NCI-H460 (cell line): ENCODE measurements around the gene KBTBD4. TPM values are rescaled to one million over a fixed set of nuclear protein-coding genes. Genes with fewer than 3 reads are reported as not detected.

Experiments used
- DNase-seq: peaks from one replicate; pipeline ENCODE4 v3.0.0-alpha.2; 2016; ENCODE audit warnings: low read depth; ENCODE audit errors: extremely low read depth
- total RNA-seq: library from RNA; depleted of rRNA; stranded (reverse); fragments of >200 nt; shearing (Covaris generic); gene quantifications from 2 replicates; pipeline ENCODE4 v1.2.3, GENCODE V29; 2014

Gene KBTBD4
- total RNA-seq, 1 experiment from 2014 or later = 10.9 TPM

DNA sequence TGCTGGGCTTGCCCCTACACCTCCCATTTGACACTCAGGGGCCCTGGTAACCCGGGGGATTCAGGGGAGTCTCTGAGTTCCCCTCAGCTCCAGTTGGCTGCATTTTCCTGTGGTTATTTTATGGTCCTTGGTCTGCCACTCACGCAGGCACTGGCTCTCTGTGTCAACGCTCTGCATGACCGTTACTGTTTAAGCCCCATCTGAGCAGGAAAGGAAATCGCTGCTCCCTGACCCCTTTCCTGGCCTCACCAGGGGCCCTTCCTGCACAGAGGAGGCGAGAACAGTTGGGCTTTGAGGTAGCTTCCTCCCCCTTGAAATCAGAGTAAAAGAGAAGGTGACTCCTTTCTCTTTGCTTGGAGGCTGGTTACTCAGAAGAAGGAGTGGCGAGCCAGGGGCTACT, 13.0 kb upstream of the KBTBD4 start:
- no peak for DNase-seq

DNA sequence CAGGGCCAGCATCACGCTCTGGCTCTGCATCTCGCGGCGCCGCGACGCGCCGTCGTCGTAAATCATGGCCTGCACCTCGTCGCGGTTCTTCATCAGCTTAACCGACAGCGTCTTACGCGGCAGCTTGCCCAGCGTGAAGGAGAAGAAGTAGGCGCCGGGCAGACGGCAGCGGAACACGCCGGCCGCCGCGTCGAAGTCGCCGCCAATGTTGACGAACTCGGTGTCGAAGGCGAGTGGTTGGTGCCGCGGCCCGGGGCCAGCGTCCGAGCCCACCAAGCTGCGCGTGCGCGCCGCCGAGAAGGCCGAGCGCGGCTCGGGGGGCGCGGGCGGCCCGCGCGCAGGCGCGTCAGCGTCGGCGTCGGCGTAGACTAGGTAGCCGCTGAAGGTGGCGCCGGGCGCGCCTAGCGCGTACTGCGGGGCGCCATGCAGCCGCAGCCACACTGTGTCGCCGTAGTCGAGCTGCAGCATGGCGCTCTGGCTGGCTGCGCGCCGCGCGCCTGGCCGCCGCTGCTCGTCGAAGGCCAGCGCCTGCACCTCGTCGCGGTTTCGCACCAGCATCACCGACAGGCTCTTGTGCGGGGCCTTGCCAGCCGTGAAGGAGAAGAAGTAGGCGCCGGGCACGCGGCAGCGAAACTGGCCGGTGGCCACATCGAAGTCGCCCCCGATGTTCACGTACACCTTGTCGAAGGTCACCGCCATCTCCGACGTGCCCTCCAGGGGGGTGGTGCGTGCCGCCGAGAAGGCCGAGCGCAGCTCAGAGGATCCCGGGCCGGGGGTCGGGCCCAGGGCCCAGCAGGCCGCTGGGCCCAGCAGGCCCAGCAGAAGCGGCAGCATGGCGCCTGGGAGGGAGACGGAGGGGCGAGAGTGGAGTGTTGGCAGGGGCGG, 11.4 kb upstream of the KBTBD4 start:
- DNase-seq = no peak

DNA sequence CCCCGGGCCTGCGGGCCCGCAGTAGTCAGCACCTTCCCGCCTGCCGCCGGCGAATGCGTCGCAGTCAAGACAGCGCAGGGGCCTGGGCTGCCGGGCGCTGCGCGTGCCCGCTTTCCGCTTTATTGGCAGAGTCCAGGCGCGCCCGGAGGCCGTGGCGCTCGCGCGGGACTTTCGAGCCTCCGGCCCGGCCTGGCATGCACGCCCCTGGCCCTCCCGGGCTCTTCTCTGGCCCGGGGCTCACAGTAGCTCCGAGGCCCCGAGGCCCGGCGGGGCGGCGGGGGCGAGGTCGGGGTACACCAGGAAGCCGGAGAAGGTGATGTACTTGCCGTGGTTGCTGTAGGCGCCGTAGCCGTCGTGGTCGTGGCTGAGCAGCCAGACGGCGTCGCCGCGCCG, 10.8 kb upstream of the KBTBD4 start:
- no peak for DNase-seq

DNA sequence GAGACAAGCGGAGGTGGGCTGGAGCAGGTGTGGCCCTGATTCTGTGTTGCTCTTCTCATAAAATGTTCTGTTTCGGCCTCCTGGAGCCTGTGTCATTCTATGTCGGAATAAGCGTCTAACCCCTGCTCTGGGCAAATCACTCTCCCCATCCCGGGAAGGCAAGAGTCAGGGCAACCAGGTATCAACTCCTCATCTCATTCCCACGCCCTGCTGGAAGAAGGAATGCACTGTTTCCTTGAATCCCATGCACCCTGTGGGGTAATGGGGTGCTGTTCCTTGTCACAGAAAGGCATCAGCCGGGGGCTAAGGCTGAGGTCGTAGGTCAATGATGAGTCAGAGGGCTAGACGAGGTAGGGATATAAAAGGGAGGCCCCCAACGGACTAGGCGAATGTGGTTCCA, 10.3 kb upstream of the KBTBD4 start:
- DNase-seq = no peak

DNA sequence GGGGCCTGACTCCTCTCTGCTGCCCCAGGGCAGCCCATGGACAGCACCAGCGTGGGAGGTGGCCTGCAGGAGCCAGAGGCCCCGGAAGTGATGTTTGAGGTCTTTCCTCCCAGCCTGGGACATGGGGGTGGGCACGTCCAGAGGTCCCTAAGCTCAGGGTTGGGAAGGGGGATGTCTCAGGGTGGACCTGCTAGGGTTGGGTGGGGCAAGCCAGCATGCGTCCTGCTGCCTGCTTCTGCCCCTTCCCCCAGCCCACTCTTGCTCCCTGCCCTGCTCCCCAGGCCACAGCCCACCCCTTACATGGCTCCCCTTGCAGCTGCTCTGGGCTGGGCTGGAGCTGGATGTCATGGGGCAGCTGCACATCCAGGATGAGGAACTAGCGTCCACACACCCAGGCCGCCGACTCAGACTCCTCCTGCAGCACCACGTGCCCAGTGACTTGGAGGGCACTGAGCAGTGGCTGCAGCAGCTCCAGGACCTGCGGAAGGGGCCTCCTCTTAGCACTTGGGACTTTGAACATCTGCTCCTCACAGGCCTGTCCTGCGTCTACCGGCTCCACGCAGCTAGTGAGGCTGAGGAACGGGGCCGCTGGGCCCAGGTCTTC, 9.1 kb upstream of the KBTBD4 start:
- no peak for DNase-seq

DNA sequence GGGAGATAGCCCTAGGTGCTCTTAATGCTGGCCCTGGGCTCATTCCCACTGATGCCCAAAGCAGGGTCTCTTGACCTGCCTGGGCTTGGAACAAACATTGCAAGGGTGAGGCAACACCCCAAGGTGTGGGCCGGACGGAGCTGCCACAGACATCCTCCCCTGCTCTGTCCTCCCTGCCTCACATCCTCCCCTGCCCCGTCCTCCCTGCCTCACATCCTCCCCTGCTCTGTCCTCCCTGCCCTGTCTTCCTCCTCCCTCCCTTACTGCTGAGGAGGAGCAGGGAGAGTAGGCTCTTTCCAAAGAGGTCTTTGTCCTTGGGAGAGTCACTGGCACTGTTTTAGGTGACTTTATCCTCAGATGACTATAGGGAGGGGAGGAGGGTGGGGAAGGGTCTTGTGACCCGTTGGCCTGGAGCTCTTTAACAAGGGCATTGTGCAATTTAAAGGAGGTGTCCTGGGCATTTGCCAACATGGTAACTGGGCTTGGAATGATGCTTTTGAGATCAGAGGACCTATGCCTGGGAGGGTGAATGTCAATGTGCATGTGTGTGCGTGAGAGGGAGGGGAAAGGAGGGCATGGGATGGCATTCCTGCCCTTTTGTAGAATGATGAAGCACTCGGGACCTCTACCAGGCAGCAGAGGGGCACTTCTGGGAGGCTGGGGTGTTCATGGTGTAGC, 8.4 kb upstream of the KBTBD4 start:
- no peak for DNase-seq

DNA sequence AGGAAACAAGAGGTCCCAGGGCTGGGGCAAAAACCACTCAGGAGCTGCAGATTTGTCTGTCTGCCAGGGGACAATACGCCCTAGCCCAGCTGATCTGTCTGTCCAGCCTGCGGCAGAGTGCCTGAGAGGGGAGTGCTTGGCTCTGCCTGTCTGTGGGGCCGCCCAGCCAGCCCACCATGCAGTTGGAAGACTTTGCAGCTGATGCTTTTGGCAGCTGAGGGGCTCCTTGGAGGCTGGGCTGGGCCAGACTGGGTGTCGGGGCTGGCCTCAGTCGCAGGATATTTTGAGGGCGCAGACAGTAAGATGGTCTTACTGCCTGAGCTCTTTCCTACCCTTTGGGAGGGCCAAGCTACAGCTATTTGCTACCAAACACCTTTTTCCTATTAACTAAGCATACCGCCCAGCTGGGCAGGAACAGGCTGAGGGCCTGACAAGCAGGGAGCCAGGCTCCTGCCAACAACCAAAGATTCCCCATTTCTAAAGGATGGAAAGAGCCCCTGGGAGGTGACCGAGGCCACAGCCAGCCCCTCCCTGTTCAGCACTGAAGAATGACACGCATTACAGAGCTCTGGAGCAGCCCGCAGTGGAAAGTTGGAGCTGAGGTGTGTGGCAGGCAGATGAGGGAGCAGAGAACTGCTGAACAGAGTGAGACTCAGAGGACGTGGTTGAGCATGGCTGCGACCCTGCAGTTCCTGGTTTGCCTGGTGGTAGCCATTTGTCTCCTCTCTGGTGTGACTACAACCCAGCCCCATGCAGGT, 7.5 kb upstream of the KBTBD4 start, which contains the start of gene FAM180B:
TSS of gene FAM180B (plus strand) at position 581 of the 758 bp plus-strand sequence. CDS start at position 672, 91 bp downstream.
- DNase-seq = no peak

DNA sequence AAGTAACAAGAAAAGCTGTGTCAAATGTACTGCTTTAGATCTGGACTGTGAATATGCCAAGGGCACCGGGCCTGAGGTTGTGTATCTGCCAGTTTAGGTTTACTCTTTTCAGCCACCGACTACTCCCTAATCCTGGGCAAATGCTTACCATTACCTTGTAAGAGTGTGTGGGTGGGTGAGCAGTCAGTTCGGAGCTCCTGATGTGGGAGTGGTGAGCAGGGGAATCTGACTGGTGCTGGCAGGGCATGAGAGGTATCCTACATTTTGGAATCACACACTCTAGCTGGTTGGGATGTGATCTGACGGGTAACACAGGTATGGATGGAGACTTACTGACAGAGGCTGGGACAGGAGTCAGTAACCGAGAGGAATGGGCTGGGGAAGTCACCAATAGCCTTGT, 5.1 kb upstream of the KBTBD4 start:
- no peak for DNase-seq

DNA sequence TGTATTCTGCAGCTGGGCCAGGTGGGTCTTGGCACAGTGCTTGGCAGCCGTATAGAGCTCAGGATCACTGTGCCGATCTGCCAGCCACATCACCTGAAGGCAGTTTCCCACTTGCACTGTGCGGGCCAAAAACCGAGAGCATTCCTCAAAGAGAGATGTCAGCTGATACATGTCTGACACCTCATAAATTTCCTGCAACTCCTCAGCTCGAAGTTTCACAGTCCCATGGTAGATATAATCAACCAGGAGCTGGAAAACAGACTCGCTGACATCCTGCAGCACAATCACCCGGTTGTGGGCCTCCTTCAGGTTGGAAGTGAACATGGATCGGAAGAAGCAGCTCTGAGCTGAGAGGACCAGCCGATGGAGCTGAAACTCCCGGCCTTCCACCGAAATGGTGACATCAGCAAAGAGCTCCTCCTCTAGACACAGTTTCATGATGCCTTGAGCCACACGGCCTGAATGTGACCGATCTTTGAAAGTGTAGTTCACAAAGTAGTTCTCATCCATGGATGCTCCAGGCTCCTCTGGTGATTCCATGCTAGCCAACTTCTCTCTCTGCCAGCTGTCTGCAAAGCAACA, 1.2 kb downstream of the KBTBD4 start:
- no peak for DNase-seq

DNA sequence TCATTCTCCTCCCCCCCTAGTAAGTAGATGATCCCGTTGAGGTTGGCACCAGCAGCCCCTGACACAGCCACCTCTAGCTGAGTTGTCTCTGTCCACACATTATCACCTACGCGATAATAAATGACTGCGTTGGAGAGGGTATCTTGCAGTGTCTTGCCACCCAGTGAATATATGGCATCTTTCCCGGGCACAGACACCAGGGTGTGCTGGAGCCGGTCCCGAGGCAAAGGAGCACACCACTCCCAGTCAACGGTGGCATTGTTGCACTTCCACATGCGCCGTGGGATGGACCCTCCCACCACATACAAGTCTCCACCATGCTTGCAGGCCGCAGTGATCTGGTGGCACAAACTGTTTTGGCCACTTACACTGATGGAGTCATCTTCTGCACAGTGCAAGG, 5.4 kb downstream of the KBTBD4 start:
- DNase-seq = no peak

DNA sequence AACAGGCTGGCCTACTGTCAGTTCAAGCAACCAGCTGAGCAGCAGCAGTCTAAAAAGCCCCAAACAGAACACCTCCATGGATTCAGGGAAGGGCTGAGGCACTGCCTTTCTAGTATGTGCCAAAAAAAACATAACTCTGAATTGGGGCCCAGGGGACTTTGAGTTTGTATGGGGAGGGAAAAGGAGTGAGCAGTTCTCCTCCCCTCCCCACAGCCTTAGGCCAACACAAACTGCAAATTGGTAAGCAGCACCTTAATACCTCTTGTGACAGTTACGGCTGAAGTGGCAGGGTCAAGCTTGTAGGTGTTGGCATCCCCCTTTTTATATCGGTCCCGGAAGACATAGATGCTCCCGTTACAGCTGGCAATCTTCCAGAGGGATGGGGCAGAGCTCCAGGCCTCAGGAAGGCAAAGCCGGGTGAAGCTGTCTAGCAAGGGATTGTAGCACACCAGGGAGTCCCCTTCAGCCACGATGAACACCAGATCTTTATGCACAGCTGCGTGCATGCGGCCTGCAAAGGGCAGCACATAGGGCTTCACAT, 6.0 kb downstream of the KBTBD4 start:
- DNase-seq = no peak

DNA sequence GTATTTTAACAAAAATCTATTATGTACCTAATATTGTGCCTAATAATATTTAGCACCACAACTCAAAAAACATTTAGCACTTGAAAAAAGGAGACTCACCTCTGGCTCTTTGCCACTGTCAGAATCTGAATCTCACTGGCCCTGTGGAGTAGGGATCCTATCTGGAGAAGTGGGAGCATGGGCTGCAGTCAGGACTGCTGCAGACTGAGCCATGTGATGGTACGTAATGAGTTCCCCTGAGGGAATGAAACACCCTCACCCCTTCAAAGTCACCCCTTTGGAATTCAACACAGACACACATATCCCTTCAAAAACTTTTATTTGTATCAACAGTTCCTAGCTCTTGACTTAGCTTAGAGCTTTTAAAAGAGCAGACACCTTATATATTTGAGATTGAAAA, 6.9 kb downstream of the KBTBD4 start:
- DNase-seq = no peak

DNA sequence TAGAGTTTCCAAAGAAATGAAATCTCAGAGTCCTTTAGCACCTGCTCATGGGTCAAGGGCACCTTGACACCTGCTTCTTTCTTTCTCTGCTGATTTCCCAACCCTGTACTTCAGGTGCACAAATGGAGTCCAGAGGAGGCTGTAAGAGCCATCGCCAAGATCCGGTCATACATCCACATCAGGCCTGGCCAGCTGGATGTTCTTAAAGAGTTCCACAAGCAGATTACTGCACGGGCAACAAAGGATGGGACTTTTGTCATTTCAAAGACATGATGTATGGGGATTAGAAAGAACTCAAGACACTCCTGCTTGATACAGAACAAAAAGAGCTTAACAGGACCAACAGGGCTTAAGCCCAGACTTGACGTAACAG, 7.4 kb downstream of the KBTBD4 start:
- DNase-seq = no peak

DNA sequence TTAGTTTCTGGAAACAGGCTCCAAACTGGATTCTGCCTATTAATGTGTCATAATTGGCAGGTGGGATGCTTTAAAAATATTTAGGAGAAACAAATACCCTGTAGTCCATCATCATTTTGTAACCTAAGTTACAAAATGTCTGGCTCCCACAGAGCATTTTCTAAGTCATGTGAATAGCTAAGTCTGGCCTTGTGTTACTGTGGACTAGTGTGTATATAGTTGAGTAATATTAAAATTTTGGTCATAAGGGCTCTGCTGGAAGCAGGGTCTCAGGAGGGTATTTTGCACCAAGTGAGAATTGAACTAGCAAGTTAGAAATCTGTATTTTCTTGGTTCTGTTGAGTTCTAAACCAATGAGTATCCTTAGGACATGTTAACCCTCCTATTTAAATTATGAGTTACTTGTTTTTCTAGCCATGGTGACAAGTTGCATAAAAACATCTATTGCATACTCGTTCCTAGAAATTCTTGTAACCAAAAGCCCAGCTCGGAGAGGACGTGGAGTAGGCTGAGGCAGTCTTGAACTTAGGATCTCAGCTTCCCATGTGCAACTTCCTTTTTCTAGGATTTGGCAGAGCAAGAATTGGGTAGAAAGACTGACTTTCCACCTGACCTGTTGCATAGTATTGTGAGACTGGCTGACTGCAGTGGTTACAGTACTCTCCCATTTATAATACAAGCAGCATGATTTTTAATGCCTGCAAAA, 8.0 kb downstream of the KBTBD4 start:
- DNase-seq = no peak

DNA sequence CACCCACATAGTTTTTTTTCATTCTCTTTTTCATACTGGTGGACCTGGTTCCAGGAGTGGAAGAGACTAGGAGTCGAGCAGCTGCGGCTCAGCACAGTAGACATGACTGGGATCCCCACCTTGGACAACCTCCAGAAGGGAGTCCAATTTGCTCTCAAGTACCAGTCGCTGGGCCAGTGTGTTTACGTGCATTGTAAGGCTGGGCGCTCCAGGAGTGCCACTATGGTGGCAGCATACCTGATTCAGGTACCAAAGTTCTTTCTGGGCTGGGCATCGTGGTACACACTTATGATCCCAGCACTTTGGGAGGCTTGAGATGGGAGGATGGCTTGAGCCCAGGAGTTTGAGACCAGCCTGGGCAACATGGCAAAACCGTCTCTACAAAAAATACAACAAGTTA, 9.1 kb downstream of the KBTBD4 start:
- DNase-seq = no peak

DNA sequence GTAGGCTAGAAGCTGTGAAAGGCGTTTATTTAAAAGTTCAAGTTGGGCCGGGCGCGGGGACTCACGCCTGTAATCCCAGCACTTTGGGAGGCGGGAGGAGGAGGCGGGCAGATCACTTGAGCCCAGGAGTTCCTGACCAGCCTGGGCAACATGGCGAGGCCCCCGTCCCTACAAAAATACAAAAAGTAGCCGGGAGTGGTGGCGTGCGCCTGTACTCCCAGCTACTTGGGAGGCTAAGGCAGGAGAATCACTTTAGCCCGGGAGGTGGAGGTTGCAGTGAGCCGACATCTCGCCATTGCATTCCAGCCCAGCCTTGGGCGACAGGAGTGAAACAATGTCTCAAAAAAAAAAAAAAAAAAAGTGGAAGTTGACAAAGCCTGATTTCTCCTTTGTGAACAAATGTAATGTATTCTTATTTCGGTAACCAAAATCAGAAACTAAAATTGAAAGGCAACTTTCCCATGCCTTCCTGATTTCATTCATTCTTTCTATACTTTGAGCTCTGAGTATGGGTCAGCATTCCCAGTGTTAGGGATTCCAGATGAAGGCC, 12.5 kb downstream of the KBTBD4 start:
- DNase-seq = no peak

DNA sequence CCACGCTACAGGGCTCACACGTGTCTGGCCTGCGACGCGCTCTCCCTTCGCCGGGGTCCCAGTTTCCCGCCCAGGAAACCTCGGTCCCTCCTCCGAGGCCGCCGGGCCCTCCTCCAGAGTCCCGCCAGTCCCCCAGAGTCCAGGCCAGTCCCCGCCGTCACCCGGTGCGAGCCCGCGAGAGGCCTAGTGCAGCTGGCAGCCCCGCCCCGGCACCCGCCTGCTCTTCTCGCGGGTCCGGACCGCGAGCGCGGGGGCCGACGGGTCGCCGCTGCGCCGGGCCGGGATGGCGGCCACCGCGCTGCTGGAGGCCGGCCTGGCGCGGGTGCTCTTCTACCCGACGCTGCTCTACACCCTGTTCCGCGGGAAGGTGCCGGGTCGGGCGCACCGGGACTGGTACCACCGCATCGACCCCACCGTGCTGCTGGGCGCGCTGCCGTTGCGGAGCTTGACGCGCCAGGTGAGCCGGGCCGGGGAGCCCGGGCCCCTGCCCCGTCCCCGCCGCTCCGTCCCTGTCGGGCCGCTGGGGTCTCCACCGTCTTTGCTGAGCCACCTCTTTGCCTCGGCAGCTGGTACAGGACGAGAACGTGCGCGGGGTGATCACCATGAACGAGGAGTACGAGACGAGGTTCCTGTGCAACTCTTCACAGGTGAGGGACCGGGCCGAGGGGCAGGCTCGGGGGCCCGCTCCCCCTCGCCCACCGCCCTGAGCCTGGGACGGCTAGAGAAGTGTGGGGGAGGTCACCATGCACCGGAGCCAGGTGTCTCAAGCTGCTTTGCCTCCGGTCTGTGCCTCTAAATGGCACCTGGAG, 13.2 kb downstream of the KBTBD4 start, which contains the start of gene PTPMT1:
TSS of gene PTPMT1 (plus strand) at position 260 of the 809 bp plus-strand sequence. CDS start at position 284, 24 bp downstream.
- no peak for DNase-seq

DNA sequence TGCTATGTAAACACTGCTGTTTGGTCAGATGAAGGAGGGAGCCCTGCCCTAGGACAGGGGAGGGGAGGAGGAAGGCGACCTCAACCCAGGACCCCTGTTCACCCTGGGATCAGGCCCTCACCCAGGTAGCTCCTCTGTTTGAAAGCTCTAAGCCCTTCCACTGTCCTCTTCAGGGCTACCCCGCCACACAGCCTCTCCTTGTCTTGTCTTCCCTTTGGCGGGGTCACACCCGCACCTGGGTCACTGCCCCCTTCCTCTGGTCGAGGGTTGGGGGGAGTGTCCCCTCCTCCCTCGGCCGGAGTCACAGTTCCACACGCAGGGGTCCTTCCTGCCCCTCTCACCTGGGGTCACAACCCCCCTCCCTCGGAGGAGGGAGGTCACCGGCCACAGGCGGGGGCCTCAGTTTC, 13.8 kb downstream of the KBTBD4 start:
- no peak for DNase-seq
